Fibroblast of lung (primary cell): ENCODE measurements around the gene FAM47E. TPM values are rescaled to one million over a fixed set of nuclear protein-coding genes. Genes with fewer than 3 reads are reported as not detected.
A peak's percentile ranks its signal among the peaks of the same experiment; 100 is the strongest.

ENCODE experiments used
- DNase-seq, 2 donors: peaks; one replicate each; pipeline versions ENCODE4 v3.0.0 to v3.0.0-alpha.2; 2010; ENCODE audit warnings: low read depth in 2 of 2
- H2AFZ ChIP-seq: 2 replicates; pipeline ENCODE4 v1.5.1; 2012; ENCODE audit warnings: low read length, control low read depth, inconsistent platforms
- H3K27ac ChIP-seq: 2 replicates; pipeline ENCODE4 v1.5.1; 2011; ENCODE audit warnings: low read length, control low read depth; ENCODE audit not compliant: insufficient read depth
- H3K27me3 ChIP-seq: 2 replicates; pipeline ENCODE4 v1.5.1; 2011; ENCODE audit warnings: mild to moderate bottlenecking, low read length; ENCODE audit not compliant: control insufficient read depth, insufficient read depth
- H3K36me3 ChIP-seq: 2 replicates; pipeline ENCODE4 v1.5.1; 2011; ENCODE audit warnings: low read length; ENCODE audit not compliant: control insufficient read depth, insufficient read depth
- H3K4me1 ChIP-seq: 2 replicates; pipeline ENCODE4 v1.5.1; 2011; ENCODE audit warnings: low read length; ENCODE audit not compliant: control insufficient read depth, insufficient read depth; ENCODE audit errors: extremely low read depth
- H3K4me2 ChIP-seq: 2 replicates; pipeline ENCODE4 v1.5.1; 2011; ENCODE audit warnings: low read length, control low read depth; ENCODE audit not compliant: insufficient read depth; ENCODE audit errors: extremely low read depth
- H3K4me3 ChIP-seq, 4 experiments: fragments of 200-600 bp in 1 of 4; sonication (generic) in 1 of 4; replicated peaks in 1 of 4; 2 replicates each; pipeline ENCODE4 v1.5.1; 2011 to 2016; ENCODE audit warnings: low read length in 4 of 4, low read depth in 3 of 4, mild to moderate bottlenecking in 3 of 4, control low read depth in 2 of 4, inconsistent platforms in 1 of 4, mixed read lengths in 1 of 4; ENCODE audit not compliant: insufficient read depth in 1 of 4; ENCODE audit errors: control extremely low read depth in 1 of 4
- H3K79me2 ChIP-seq: 2 replicates; pipeline ENCODE4 v1.5.1; 2012; ENCODE audit warnings: mild to moderate bottlenecking, low read length, inconsistent platforms; ENCODE audit not compliant: control insufficient read depth, insufficient read depth
- H3K9ac ChIP-seq: 2 replicates; pipeline ENCODE4 v1.5.1; 2011; ENCODE audit warnings: mild to moderate bottlenecking, low read length, control low read depth; ENCODE audit not compliant: insufficient read depth
- H3K9me3 ChIP-seq: 2 replicates; pipeline ENCODE4 v1.5.1; 2012; ENCODE audit warnings: low read depth, low read length; ENCODE audit not compliant: control insufficient read depth, insufficient read depth
- H4K20me1 ChIP-seq: 2 replicates; pipeline ENCODE4 v1.5.1; 2011; ENCODE audit warnings: low read length; ENCODE audit not compliant: control insufficient read depth, insufficient read depth; ENCODE audit errors: extremely low read depth
- CTCF ChIP-seq, 2 donors: IDR thresholded peaks in 1 of 2; conservative IDR thresholded peaks in 1 of 2; 1 replicate in 1 of 2; 2 replicates in 1 of 2; pipeline ENCODE4 v1.5.1; 2011 to 2012; ENCODE audit warnings: low read length in 2 of 2, control low read depth in 1 of 2, inconsistent platforms in 1 of 2, low read depth in 1 of 2, mild to moderate bottlenecking in 1 of 2
- EZH2 ChIP-seq: IDR thresholded peaks from 2 replicates; pipeline ENCODE4 v1.5.1; 2012; ENCODE audit warnings: low read length, control low read depth, mild to moderate bottlenecking; ENCODE audit errors: missing control alignments
- polyA plus RNA-seq, 2 donors: library from polyadenylated mRNA; depleted of rRNA in 1 of 2; stranded (reverse) in 1 of 2; unstranded in 1 of 2; fragments of >200 nt; gene quantifications; 2 replicates each; pipeline ENCODE4 v1.2.1, GENCODE V29; 2011 to 2012; ENCODE audit warnings: missing spikeins in 1 of 2
- total RNA-seq: library from RNA; depleted of rRNA; stranded (reverse); fragments of >200 nt; gene quantifications from 2 replicates; pipeline ENCODE4 v1.2.1, GENCODE V29; 2014

The FAM47E gene
- total and polyA plus RNA-seq, 2 donors (not counting 1 experiment from before 2014, with no cell fraction given) = 0.12 to 0.99 TPM

- Histone ChIP-seq H3K79me2 (no peaks in the 10 kb centered on the region), H4K20me1 (no peaks in the 10 kb centered on the region), H3K4me1 (no peaks in the 10 kb centered on the region), H3K36me3 (no peaks in the 10 kb centered on the region), H3K9me3 (no peaks in the 10 kb centered on the region), H3K4me3 (no peak overlapping the region), H3K4me2 (no peak overlapping the region), H3K9ac (no peak overlapping the region), H2AFZ (no peak overlapping the region), H3K27ac (no peak overlapping the region), H3K27me3 (peaks cover 49% of the 10 kb centered on the region)
- no peak for DNase-seq
- TF ChIP-seq CTCF (conservative IDR thresholded peaks at IDR 0.05 in 1 of 2, IDR thresholded peaks at IDR 0.05 in 1 of 2; ENCODE audit: low read depth in 1 of 2, low read length in 2 of 2) = no peak
- peak; percentile 68 for TF ChIP-seq EZH2
Measured at GRCh38 chr4:76252271-76252653, 741 bp downstream of the FAM47E start.

- no peak overlapping the region for H3K4me2 ChIP-seq
- H3K27me3 ChIP-seq = peaks cover 49% of the 10 kb centered on the region
- no peak overlapping the region for H2AFZ ChIP-seq
- no peak overlapping the region for H3K27ac ChIP-seq
- H3K4me3 ChIP-seq = no peak overlapping the region
- no peaks in the 10 kb centered on the region for H4K20me1 ChIP-seq
- H3K79me2 ChIP-seq = no peaks in the 10 kb centered on the region
- H3K9me3 ChIP-seq = no peaks in the 10 kb centered on the region
- H3K36me3 ChIP-seq = no peaks in the 10 kb centered on the region
- no peak for DNase-seq
- no peak overlapping the region for H3K9ac ChIP-seq
- H3K4me1 ChIP-seq = no peaks in the 10 kb centered on the region
- no peak for TF ChIP-seq CTCF (conservative IDR thresholded peaks at IDR 0.05 in 1 of 2, IDR thresholded peaks at IDR 0.05 in 1 of 2; ENCODE audit: low read depth in 1 of 2, low read length in 2 of 2)
- TF ChIP-seq EZH2 = no peak
Measured at GRCh38 chr4:76253511-76253910, 2.0 kb downstream of the FAM47E start.

GRCh38 chr4:76256032-76256431 is 4.5 kb downstream of the FAM47E start:
- peaks cover 41% of the 10 kb centered on the region for H3K27me3 ChIP-seq
- H4K20me1 ChIP-seq = no peaks in the 10 kb centered on the region
- H3K4me3 ChIP-seq = no peak overlapping the region
- no peaks in the 10 kb centered on the region for H3K9me3 ChIP-seq
- H3K27ac ChIP-seq = no peak overlapping the region
- H2AFZ ChIP-seq = no peak overlapping the region
- H3K4me2 ChIP-seq = no peak overlapping the region
- H3K79me2 ChIP-seq = no peaks in the 10 kb centered on the region
- no peak for DNase-seq
- no peaks in the 10 kb centered on the region for H3K4me1 ChIP-seq
- no peak overlapping the region for H3K9ac ChIP-seq
- TF ChIP-seq EZH2 (no peak), CTCF (conservative IDR thresholded peaks at IDR 0.05 in 1 of 2, IDR thresholded peaks at IDR 0.05 in 1 of 2; ENCODE audit: low read depth in 1 of 2, low read length in 2 of 2) (no peak)
- no peaks in the 10 kb centered on the region for H3K36me3 ChIP-seq
